Coronary artery (tissue), 2 donors: ENCODE measurements around the gene SLC38A5.
"Not testable (repeated sequence)": the region's sequence is repeated elsewhere in the genome, so short reads cannot be mapped to it uniquely, and the experiment has no call there.

Source experiments
- DNase-seq: peaks from one replicate; pipeline ENCODE4 v3.0.0-alpha.2; 2017; ENCODE audit warnings: low spot score
- H3K27ac ChIP-seq, 2 donors: fragments of 200-600 bp; sonication (generic); one replicate each; pipeline ENCODE4 v1.5.1; 2016 to 2019
- H3K4me3 ChIP-seq: fragments of 200-600 bp; sonication (generic); 2 replicates; pipeline ENCODE4 v1.5.1; 2016; ENCODE audit warnings: mild to moderate bottlenecking, moderate library complexity
- TF ChIP-seq, protein P1 (sequence below): fragments of 200-600 bp; sonication (generic); IDR thresholded peaks from one replicate; pipeline ENCODE4 v1.5.1; 2019; ENCODE audit warnings: antibody characterized with exemption

The SLC38A5 gene

DNA sequence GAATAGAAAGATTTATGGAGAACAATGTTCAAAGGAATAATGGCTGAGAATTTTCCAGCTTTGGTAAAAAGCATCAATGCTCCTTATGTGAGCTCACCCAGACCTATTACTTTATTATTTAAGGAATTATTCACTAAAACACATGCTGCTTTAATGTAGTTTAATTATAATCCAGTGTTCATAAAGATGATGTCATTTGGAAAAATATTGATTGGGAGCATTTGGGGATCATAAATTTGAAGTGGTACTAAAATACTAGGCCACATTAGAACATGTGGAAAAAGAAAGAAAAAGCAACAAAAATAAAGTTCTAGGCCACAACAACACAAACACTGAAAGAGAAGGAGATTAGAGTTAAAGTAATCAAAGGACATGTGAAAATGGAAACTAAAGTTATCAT, 20.0 kb downstream of the SLC38A5 start:
- no peak for DNase-seq
- Histone ChIP-seq H3K27ac (no peak overlapping the region), H3K4me3 (no peak overlapping the region)
- TF ChIP-seq, protein P1, sequence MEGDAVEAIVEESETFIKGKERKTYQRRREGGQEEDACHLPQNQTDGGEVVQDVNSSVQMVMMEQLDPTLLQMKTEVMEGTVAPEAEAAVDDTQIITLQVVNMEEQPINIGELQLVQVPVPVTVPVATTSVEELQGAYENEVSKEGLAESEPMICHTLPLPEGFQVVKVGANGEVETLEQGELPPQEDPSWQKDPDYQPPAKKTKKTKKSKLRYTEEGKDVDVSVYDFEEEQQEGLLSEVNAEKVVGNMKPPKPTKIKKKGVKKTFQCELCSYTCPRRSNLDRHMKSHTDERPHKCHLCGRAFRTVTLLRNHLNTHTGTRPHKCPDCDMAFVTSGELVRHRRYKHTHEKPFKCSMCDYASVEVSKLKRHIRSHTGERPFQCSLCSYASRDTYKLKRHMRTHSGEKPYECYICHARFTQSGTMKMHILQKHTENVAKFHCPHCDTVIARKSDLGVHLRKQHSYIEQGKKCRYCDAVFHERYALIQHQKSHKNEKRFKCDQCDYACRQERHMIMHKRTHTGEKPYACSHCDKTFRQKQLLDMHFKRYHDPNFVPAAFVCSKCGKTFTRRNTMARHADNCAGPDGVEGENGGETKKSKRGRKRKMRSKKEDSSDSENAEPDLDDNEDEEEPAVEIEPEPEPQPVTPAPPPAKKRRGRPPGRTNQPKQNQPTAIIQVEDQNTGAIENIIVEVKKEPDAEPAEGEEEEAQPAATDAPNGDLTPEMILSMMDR = no peak

DNA sequence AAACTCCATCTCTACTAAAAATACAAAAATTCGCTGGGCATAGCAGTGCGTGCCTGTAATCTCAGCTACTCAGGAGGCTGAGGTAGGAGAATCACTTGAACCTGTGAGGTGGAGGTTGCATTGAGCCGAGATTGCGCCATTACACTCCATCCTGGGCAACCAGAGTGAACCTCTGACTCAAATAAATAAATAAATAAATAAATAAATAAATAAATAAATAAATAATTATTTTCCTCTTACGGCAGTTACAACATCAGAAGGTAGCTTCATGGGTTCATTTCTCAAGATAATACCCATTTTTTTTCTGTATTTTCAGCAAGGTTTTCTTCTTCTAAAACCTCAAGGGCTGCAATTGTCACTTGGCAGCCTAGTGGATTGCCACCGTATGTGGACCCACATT, 22.9 kb downstream of the SLC38A5 start:
- DNase-seq, H3K27ac ChIP-seq, H3K4me3 ChIP-seq: not testable (repeated sequence)

DNA sequence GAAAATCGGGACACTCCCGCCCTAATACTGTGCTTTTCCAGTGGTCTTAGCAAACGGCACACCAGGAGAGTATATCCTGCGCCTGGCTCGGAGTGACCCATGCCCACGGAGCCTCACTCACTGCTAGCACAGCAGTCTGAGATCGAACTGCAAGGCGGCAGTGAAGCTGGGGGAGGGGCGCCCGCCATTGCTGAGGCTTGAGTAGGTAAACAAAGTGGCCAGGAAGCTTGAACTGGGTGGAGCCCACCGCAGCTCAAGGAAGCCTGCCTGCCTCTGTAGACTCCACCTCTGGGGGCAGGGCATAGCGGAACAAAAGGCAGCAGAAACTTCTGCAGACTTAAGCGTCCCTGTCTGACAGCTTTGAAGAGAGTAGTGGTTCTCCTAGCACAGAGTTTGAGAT, 36.3 kb downstream of the SLC38A5 start:
- not testable (repeated sequence) for H3K4me3 ChIP-seq, H3K27ac ChIP-seq, DNase-seq

- not testable (repeated sequence) for H3K27ac ChIP-seq, H3K4me3 ChIP-seq, DNase-seq
Observed at GRCh38 chrX:48430166-48430565, 39.9 kb downstream of the SLC38A5 start.

DNA sequence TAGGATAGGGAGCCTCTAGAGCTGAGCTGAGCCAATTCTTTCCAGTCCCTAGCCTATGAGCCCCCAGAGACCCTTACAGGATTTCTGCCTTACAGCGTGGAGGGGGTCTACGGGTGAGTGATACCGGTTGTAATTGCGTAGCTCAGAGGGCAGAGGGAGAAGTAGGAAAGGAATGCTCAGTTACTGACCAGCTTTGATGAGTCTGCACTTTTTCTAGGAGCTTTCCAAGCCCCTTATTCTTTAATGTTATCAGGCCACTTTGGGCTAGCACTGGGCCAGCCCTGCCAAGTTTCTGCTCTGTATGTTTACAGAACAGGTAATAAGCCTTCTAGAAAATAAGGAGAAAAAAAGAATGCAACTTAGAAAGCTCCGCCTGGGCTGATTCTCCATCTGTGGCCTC, 40.5 kb downstream of the SLC38A5 start:
- not testable (repeated sequence) for H3K4me3 ChIP-seq, DNase-seq, H3K27ac ChIP-seq

- H3K27ac ChIP-seq, DNase-seq, H3K4me3 ChIP-seq: not testable (repeated sequence)
Observed at GRCh38 chrX:48427027-48427716, 42.9 kb downstream of the SLC38A5 start.

GRCh38 chrX:48411860-48412259, 58.2 kb downstream of the SLC38A5 start, which contains the start of gene SSX4B:
SSX4B (minus strand) TSS chrX:48411960; CDS start chrX:48411372, 588 bp downstream.
- H3K27ac ChIP-seq, H3K4me3 ChIP-seq, DNase-seq: not testable (repeated sequence)
